ENCODE results near the gene TWF2.

- TF ChIP-seq POLR2A (IDR thresholded peaks at IDR 0.05), result no peak
- TF ChIP-seq CTCF (IDR thresholded peaks at IDR 0.05), result no peak
Measured at GRCh38 chr3:52279596-52279995, 40.6 kb upstream of the TWF2 start.

All from upper lobe of left lung (tissue), 4 donors.